H9 (cell line): ENCODE measurements around the gene TM7SF3. TPM values are rescaled to one million over a fixed set of nuclear protein-coding genes. Genes with fewer than 3 reads are reported as not detected.

Experiments
- DNase-seq: peaks from one replicate; pipeline ENCODE4 v3.0.0-alpha.2; 2017
- H2AFZ ChIP-seq: one replicate; pipeline ENCODE4 v1.6.1; 2013; ENCODE audit warnings: mild to moderate bottlenecking, low read length, control low read depth, moderate library complexity
- H2AK5ac ChIP-seq: 2 replicates; pipeline ENCODE4 v1.6.1; 2013; ENCODE audit warnings: low read length, control low read depth, mixed read lengths; ENCODE audit not compliant: insufficient read length
- H2BK120ac ChIP-seq: one replicate; pipeline ENCODE4 v1.6.1; 2013; ENCODE audit warnings: low read depth, mild to moderate bottlenecking, low read length, control low read depth, inconsistent platforms; ENCODE audit not compliant: poor library complexity, severe bottlenecking
- H2BK12ac ChIP-seq: 2 replicates; pipeline ENCODE4 v1.6.1; 2013; ENCODE audit warnings: low read length, control low read depth, mixed read lengths, low read depth; ENCODE audit not compliant: insufficient read length
- H2BK15ac ChIP-seq: 2 replicates; pipeline ENCODE4 v1.6.1; 2013; ENCODE audit warnings: low read depth, low read length, control low read depth
- H2BK20ac ChIP-seq: one replicate; pipeline ENCODE4 v1.6.1; 2013; ENCODE audit warnings: low read depth, mild to moderate bottlenecking, low read length, control low read depth, inconsistent platforms; ENCODE audit not compliant: poor library complexity, severe bottlenecking
- H2BK5ac ChIP-seq: 2 replicates; pipeline ENCODE4 v1.6.1; 2013; ENCODE audit warnings: low read length, control low read depth, mixed read lengths; ENCODE audit not compliant: insufficient read length
- H3K14ac ChIP-seq: 2 replicates; pipeline ENCODE4 v1.6.1; 2013; ENCODE audit warnings: low read length, control low read depth; ENCODE audit not compliant: insufficient read depth
- H3K18ac ChIP-seq: 2 replicates; pipeline ENCODE4 v1.6.1; 2013; ENCODE audit warnings: low read depth, mild to moderate bottlenecking, mixed read lengths, low read length, control low read depth; ENCODE audit not compliant: insufficient read length
- H3K23ac ChIP-seq: 2 replicates; pipeline ENCODE4 v1.6.1; 2013; ENCODE audit warnings: low read length, control low read depth, mixed read lengths, low read depth; ENCODE audit not compliant: insufficient read length
- H3K23me2 ChIP-seq: 2 replicates; pipeline ENCODE4 v1.6.1; 2013; ENCODE audit warnings: low read depth, mild to moderate bottlenecking, mixed read lengths, low read length, control low read depth; ENCODE audit not compliant: insufficient read length, poor library complexity, severe bottlenecking
- H3K27ac ChIP-seq: 2 replicates; pipeline ENCODE4 v1.5.1; 2013; ENCODE audit warnings: low read length, control low read depth, mixed read lengths, low read depth; ENCODE audit not compliant: insufficient read length
- H3K27me3 ChIP-seq: 2 replicates; pipeline ENCODE4 v1.6.1; 2013; ENCODE audit warnings: low read length, control low read depth, inconsistent platforms; ENCODE audit not compliant: insufficient read depth
- H3K4ac ChIP-seq: 2 replicates; pipeline ENCODE4 v1.6.1; 2013; ENCODE audit warnings: low read depth, mild to moderate bottlenecking, control low read depth, inconsistent platforms, low read length, moderate library complexity
- H3K4me1 ChIP-seq: 2 replicates; pipeline ENCODE4 v1.6.1; 2013; ENCODE audit warnings: low read length, control low read depth, inconsistent platforms; ENCODE audit not compliant: insufficient read depth
- H3K4me2 ChIP-seq: 2 replicates; pipeline ENCODE4 v1.6.1; 2013; ENCODE audit warnings: low read length, control low read depth, mixed read lengths; ENCODE audit not compliant: insufficient read length, insufficient read depth
- H3K56ac ChIP-seq: 2 replicates; pipeline ENCODE4 v1.6.1; 2013; ENCODE audit warnings: low read depth, mild to moderate bottlenecking, mixed read lengths, low read length, control low read depth; ENCODE audit not compliant: insufficient read length
- H3K79me1 ChIP-seq: 2 replicates; pipeline ENCODE4 v1.6.1; 2013; ENCODE audit warnings: low read depth, mild to moderate bottlenecking, moderate library complexity, low read length, control low read depth, inconsistent platforms; ENCODE audit not compliant: insufficient read depth, poor library complexity, severe bottlenecking
- H3K79me2 ChIP-seq: 2 replicates; pipeline ENCODE4 v1.6.1; 2013; ENCODE audit warnings: low read length, control low read depth, inconsistent platforms; ENCODE audit not compliant: insufficient read depth
- H3K9ac ChIP-seq: 2 replicates; pipeline ENCODE4 v1.6.1; 2013; ENCODE audit warnings: low read length, control low read depth, mixed read lengths; ENCODE audit not compliant: insufficient read length; ENCODE audit errors: extremely low read depth
- H3K9me3 ChIP-seq: one replicate; pipeline ENCODE4 v1.6.1; 2013; ENCODE audit warnings: low read depth, low read length, inconsistent platforms; ENCODE audit not compliant: control insufficient read depth
- H3T11ph ChIP-seq: one replicate; pipeline ENCODE4 v1.6.1; 2013; ENCODE audit warnings: mild to moderate bottlenecking, low read length, control low read depth, inconsistent platforms
- H4K20me1 ChIP-seq: one replicate; pipeline ENCODE4 v1.6.1; 2013; ENCODE audit not compliant: control insufficient read depth, insufficient read length, insufficient read depth
- H4K5ac ChIP-seq: 2 replicates; pipeline ENCODE4 v1.6.1; 2013; ENCODE audit warnings: low read depth, mild to moderate bottlenecking, mixed read lengths, low read length, control low read depth; ENCODE audit not compliant: insufficient read length
- H4K8ac ChIP-seq: replicated peaks from 2 replicates; pipeline ENCODE4 v1.6.1; 2013; ENCODE audit warnings: low read length, control low read depth, mixed read lengths, low read depth; ENCODE audit not compliant: insufficient read length
- H4K91ac ChIP-seq: 2 replicates; pipeline ENCODE4 v1.6.1; 2013; ENCODE audit warnings: low read depth, mild to moderate bottlenecking, moderate library complexity, mixed read lengths, low read length, control low read depth; ENCODE audit not compliant: insufficient read length
- H3K27ac Mint-ChIP-seq, 3 experiments: 2 replicates in 2 of 3; 3 replicates in 1 of 3; pipeline ENCODE4 v1.8.0; 2020 to 2021; ENCODE audit warnings: mixed read lengths in 3 of 3, mild to moderate bottlenecking in 1 of 3, moderate library complexity in 1 of 3
- H3K27me3 Mint-ChIP-seq: 2 replicates; pipeline ENCODE4 v1.8.0; 2021; ENCODE audit warnings: low read depth, mild to moderate bottlenecking, moderate library complexity, mixed read lengths
- H3K36me3 Mint-ChIP-seq, 3 experiments: 2 replicates in 2 of 3; 3 replicates in 1 of 3; pipeline ENCODE4 v1.8.0; 2020 to 2021; ENCODE audit warnings: low read depth in 3 of 3, mixed read lengths in 3 of 3; ENCODE audit not compliant: insufficient read depth in 1 of 3
- H3K4me1 Mint-ChIP-seq, 2 experiments: 2 replicates each; pipeline ENCODE4 v1.8.0; 2020; ENCODE audit warnings: mixed read lengths in 2 of 2
- H3K4me3 Mint-ChIP-seq, 2 experiments: 2 replicates in 1 of 2; 3 replicates in 1 of 2; pipeline ENCODE4 v1.8.0; 2020 to 2021; ENCODE audit warnings: mild to moderate bottlenecking in 2 of 2, mixed read lengths in 2 of 2, moderate library complexity in 1 of 2
- H3K9me3 Mint-ChIP-seq, 2 experiments: 2 replicates in 1 of 2; 3 replicates in 1 of 2; pipeline ENCODE4 v1.8.0; 2020; ENCODE audit warnings: mild to moderate bottlenecking in 2 of 2, mixed read lengths in 2 of 2, moderate library complexity in 1 of 2
- WGBS: extraction: QIAGEN DNeasy Blood & Tissue Kit; methylation state at CpG from one replicate; pipeline ENCODE4 v1.1.7; 2013; ENCODE audit warnings: missing lambda C conversion rate, low lambda C conversion rate, mixed read lengths; ENCODE audit not compliant: insufficient read length; ENCODE audit errors: extremely low coverage; 5-methylcytosine and 5-hydroxymethylcytosine counted together
- total RNA-seq: library from RNA; stranded (reverse); gene quantifications from 2 replicates; pipeline ENCODE4 v1.2.1, GENCODE V29; 2021
- TF ChIP-seq, protein P1 (sequence below): fragments of 200-600 bp; sonication (generic); conservative IDR thresholded peaks from 3 replicates; pipeline ENCODE4 v1.8.0; 2021; ENCODE audit warnings: antibody characterized with exemption, mild to moderate bottlenecking

TM7SF3 gene
- total RNA-seq, 1 experiment from 2014 or later = 74.9 TPM

DNA sequence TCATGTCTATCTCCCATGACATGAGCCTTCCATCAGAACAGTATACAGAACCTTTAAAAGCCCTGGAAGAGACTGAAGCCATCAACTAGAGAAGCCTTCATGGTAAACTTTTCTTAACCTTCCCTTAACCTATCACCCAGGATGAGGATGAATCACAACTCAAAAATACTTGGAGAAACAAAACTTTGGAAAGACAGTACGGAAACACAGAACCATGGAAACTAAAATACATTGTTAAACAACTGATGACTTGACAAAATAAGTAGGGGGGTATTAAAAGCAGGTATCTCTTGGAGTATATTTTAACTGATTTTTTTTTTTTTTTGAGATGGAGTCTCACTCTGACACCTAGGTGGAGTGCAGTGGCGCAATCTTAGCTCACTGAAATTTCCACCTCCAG lies 8.7 kb downstream of the TM7SF3 start:
- no peaks in the 10 kb centered on the region for H3K9me3 Mint-ChIP-seq
- Histone ChIP-seq H3K27ac (no peak overlapping the region), H3K23me2 (no peaks in the 10 kb centered on the region), H4K91ac (no peak overlapping the region), H2BK20ac (no peak overlapping the region), H3K4ac (no peak overlapping the region), H3K4me1 (peaks cover 2% of the 10 kb centered on the region; the same call in 1 of the 2 replicates), H3K9me3 (no peaks in the 10 kb centered on the region), H3K14ac (no peak overlapping the region), H3K23ac (no peak overlapping the region), H2BK120ac (no peak overlapping the region), H2BK12ac (no peak overlapping the region), H3K27me3 (no peaks in the 10 kb centered on the region), H3K79me1 (peaks cover 7% of the 10 kb centered on the region), H4K5ac (no peak overlapping the region), H3K18ac (no peak overlapping the region), H2AK5ac (no peak overlapping the region), H4K20me1 (no peaks in the 10 kb centered on the region), H4K8ac (no peak overlapping the region), H2AFZ (no peak overlapping the region), H3K56ac (no peak overlapping the region), H3T11ph (no peak overlapping the region), H2BK15ac (no peak overlapping the region), H3K9ac (no peak overlapping the region), H2BK5ac (no peak overlapping the region), H3K4me2 (no peak overlapping the region), H3K79me2 (peaks cover 4% of the 10 kb centered on the region)
- no peak for DNase-seq
- H3K4me3 Mint-ChIP-seq = no peak overlapping the region
- peaks cover 6 to 18% of the 10 kb centered on the region in 2 experiments for H3K4me1 Mint-ChIP-seq
- TF ChIP-seq, protein P1, sequence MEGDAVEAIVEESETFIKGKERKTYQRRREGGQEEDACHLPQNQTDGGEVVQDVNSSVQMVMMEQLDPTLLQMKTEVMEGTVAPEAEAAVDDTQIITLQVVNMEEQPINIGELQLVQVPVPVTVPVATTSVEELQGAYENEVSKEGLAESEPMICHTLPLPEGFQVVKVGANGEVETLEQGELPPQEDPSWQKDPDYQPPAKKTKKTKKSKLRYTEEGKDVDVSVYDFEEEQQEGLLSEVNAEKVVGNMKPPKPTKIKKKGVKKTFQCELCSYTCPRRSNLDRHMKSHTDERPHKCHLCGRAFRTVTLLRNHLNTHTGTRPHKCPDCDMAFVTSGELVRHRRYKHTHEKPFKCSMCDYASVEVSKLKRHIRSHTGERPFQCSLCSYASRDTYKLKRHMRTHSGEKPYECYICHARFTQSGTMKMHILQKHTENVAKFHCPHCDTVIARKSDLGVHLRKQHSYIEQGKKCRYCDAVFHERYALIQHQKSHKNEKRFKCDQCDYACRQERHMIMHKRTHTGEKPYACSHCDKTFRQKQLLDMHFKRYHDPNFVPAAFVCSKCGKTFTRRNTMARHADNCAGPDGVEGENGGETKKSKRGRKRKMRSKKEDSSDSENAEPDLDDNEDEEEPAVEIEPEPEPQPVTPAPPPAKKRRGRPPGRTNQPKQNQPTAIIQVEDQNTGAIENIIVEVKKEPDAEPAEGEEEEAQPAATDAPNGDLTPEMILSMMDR = no peak
- no peak overlapping the region; a peak in 2 of 7 replicates for H3K27ac Mint-ChIP-seq
- H3K27me3 Mint-ChIP-seq = no peaks in the 10 kb centered on the region
- peaks cover 3 to 12% (median 9%) of the 10 kb centered on the region in 3 experiments; a peak in 3 of 7 replicates for H3K36me3 Mint-ChIP-seq
- whole genome bisulfite sequencing = no CpG with 5 or more reads among the region's 2 CpGs
